WTC11 (cell line): ENCODE data around the gene HRH3. TPM values are rescaled to one million over a fixed set of nuclear protein-coding genes. Genes with fewer than 3 reads are reported as not detected.

ENCODE experiments used
- ATAC-seq: fragments of 200-7000 bp; cut with Tn5 transposase; 2 replicates; pipeline ENCODE4 v1.10.0; 2021; ENCODE audit warnings: mild to moderate bottlenecking, moderate library complexity
- CTCF ChIA-PET: fragments of 300-600 bp; sonication (Branson Sonifier 250); formaldehyde crosslinking; loops from one replicate; lab custom pipeline; 2021; ENCODE audit warnings: antibody characterized with exemption; lab: Charles Lee
- POLR2A ChIA-PET: fragments of 350-600 bp; sonication (Branson Sonifier 250); formaldehyde crosslinking; loops from one replicate; lab custom pipeline; 2021; ENCODE audit warnings: antibody characterized with exemption; lab: Charles Lee
- DNase-seq: peaks from one replicate; pipeline ENCODE4 v3.0.0; 2021; ENCODE audit warnings: low spot score
- H3K27ac Mint-ChIP-seq: 2 replicates; pipeline ENCODE4 v1.8.0; 2021; ENCODE audit warnings: mixed read lengths
- H3K27me3 Mint-ChIP-seq: 2 replicates; pipeline ENCODE4 v1.8.0; 2021; ENCODE audit warnings: low read depth, mild to moderate bottlenecking, moderate library complexity, mixed read lengths
- H3K36me3 Mint-ChIP-seq: 2 replicates; pipeline ENCODE4 v1.8.0; 2021; ENCODE audit warnings: mixed read lengths
- H3K4me1 Mint-ChIP-seq: 2 replicates; pipeline ENCODE4 v1.8.0; 2022; ENCODE audit warnings: mixed read lengths
- H3K4me3 Mint-ChIP-seq: 2 replicates; pipeline ENCODE4 v1.8.0; 2021; ENCODE audit warnings: mild to moderate bottlenecking, moderate library complexity, mixed read lengths
- H3K9me3 Mint-ChIP-seq: 2 replicates; pipeline ENCODE4 v1.8.0; 2021; ENCODE audit warnings: mixed read lengths
- CBFB ChIP-seq: sonication (generic); formaldehyde crosslinking; IDR thresholded peaks from 2 replicates; pipeline ENCODE4 v1.8.1; 2022; ENCODE audit warnings: mild to moderate bottlenecking, low read depth, missing genetic modification reagents
- CREB1 ChIP-seq: sonication (generic); formaldehyde crosslinking; IDR thresholded peaks from 2 replicates; pipeline ENCODE4 v1.8.0; 2023; ENCODE audit warnings: mild to moderate bottlenecking, missing genetic modification reagents
- ESRRA ChIP-seq: sonication (generic); formaldehyde crosslinking; IDR thresholded peaks from 2 replicates; pipeline ENCODE4 v1.8.1; 2022; ENCODE audit warnings: mild to moderate bottlenecking, missing genetic modification reagents, borderline replicate concordance
- GTF2I ChIP-seq: fragments of 250-450 bp; sonication (Bioruptor Pico); conservative IDR thresholded peaks from 2 replicates; pipeline ENCODE4 v1.4.0; 2021; ENCODE audit warnings: mild to moderate bottlenecking
- HMGA2 ChIP-seq: fragments of 250-450 bp; sonication (Bioruptor Pico); IDR thresholded peaks from 2 replicates; pipeline ENCODE4 v1.4.0; 2021; ENCODE audit warnings: mild to moderate bottlenecking, moderate library complexity
- MYBL2 ChIP-seq: sonication (generic); formaldehyde crosslinking; IDR thresholded peaks from 2 replicates; pipeline ENCODE4 v1.8.1; 2023; ENCODE audit warnings: mild to moderate bottlenecking, moderate library complexity, missing genetic modification reagents
- NFYB ChIP-seq: sonication (generic); formaldehyde crosslinking; conservative IDR thresholded peaks from 2 replicates; pipeline ENCODE4 v1.8.0; 2022; ENCODE audit warnings: low read depth, missing genetic modification reagents
- NR1H2 ChIP-seq: sonication (generic); formaldehyde crosslinking; IDR thresholded peaks from 2 replicates; pipeline ENCODE4 v1.9.0; 2021; ENCODE audit warnings: mild to moderate bottlenecking, moderate library complexity, missing genetic modification reagents
- SP1 ChIP-seq: sonication (generic); formaldehyde crosslinking; conservative IDR thresholded peaks from 2 replicates; pipeline ENCODE4 v1.8.1; 2022; ENCODE audit warnings: missing genetic modification reagents
- TEAD1 ChIP-seq: sonication (generic); formaldehyde crosslinking; IDR thresholded peaks from 2 replicates; pipeline ENCODE4 v1.8.0; 2022; ENCODE audit warnings: mild to moderate bottlenecking, missing genetic modification reagents
- ZNF263 ChIP-seq: sonication (generic); formaldehyde crosslinking; IDR thresholded peaks from 2 replicates; pipeline ENCODE4 v1.8.1; 2022; ENCODE audit warnings: low read depth, mild to moderate bottlenecking, moderate library complexity, missing genetic modification reagents
- ZNF317 ChIP-seq: sonication (generic); formaldehyde crosslinking; IDR thresholded peaks from 2 replicates; pipeline ENCODE4 v1.8.1; 2023; ENCODE audit warnings: low read depth, mild to moderate bottlenecking, moderate library complexity, missing genetic modification reagents, borderline replicate concordance
- total RNA-seq: library from RNA; stranded (reverse); gene quantifications from 3 replicates; pipeline ENCODE4 v1.2.3, GENCODE V29; 2021
- TF ChIP-seq, protein P1 (sequence below): fragments of 200-600 bp; IDR thresholded peaks from 2 replicates; pipeline ENCODE4 v1.8.0; 2022; ENCODE audit warnings: antibody characterized with exemption
- TF ChIP-seq, protein P2 (sequence below): sonication (generic); formaldehyde crosslinking; IDR thresholded peaks from 2 replicates; pipeline ENCODE4 v1.8.1; 2022; ENCODE audit warnings: missing genetic modification reagents, borderline replicate concordance
- TF ChIP-seq, protein P3 (sequence below): sonication (generic); formaldehyde crosslinking; IDR thresholded peaks from 2 replicates; pipeline ENCODE4 v1.8.0; 2022; ENCODE audit warnings: mild to moderate bottlenecking, missing genetic modification reagents
- TF ChIP-seq, protein P4 (sequence below): sonication (generic); formaldehyde crosslinking; IDR thresholded peaks from 2 replicates; pipeline ENCODE4 v1.8.0; 2023; ENCODE audit warnings: mild to moderate bottlenecking, missing genetic modification reagents
- TF ChIP-seq, protein P5 (sequence below): sonication (generic); formaldehyde crosslinking; IDR thresholded peaks from 2 replicates; pipeline ENCODE4 v1.8.1; 2022; ENCODE audit warnings: low read depth, mild to moderate bottlenecking, moderate library complexity, missing genetic modification reagents, borderline replicate concordance
- TF ChIP-seq, protein P6 (sequence below): sonication (generic); formaldehyde crosslinking; IDR thresholded peaks from 2 replicates; pipeline ENCODE4 v1.8.0; 2022; ENCODE audit warnings: mild to moderate bottlenecking, missing genetic modification reagents
- TF ChIP-seq, protein P7 (sequence below): sonication (generic); formaldehyde crosslinking; IDR thresholded peaks from 2 replicates; pipeline ENCODE4 v1.8.1; 2022; ENCODE audit warnings: low read depth, missing genetic modification reagents, borderline replicate concordance

HRH3 gene
- total RNA-seq, 1 experiment from 2014 or later = 3.3 TPM

DNA sequence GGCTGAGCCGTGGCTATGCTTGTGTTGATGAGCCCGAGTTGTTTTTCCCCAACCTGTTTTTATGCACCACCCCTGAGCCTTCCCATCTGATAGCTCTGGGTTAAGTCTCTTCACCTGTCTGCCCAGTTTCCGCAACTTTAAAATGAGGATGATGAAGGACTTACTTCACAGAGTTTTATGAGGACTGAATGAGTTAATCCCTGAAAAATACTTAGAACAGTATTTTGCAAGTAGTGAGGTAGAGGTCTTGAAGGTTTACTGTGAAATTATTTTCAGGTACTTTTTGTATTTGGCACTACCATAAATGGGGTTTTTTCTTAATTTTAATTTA is 34.0 kb downstream of the HRH3 start (continued):
- TF ChIP-seq, protein P1, sequence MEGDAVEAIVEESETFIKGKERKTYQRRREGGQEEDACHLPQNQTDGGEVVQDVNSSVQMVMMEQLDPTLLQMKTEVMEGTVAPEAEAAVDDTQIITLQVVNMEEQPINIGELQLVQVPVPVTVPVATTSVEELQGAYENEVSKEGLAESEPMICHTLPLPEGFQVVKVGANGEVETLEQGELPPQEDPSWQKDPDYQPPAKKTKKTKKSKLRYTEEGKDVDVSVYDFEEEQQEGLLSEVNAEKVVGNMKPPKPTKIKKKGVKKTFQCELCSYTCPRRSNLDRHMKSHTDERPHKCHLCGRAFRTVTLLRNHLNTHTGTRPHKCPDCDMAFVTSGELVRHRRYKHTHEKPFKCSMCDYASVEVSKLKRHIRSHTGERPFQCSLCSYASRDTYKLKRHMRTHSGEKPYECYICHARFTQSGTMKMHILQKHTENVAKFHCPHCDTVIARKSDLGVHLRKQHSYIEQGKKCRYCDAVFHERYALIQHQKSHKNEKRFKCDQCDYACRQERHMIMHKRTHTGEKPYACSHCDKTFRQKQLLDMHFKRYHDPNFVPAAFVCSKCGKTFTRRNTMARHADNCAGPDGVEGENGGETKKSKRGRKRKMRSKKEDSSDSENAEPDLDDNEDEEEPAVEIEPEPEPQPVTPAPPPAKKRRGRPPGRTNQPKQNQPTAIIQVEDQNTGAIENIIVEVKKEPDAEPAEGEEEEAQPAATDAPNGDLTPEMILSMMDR = no peak
- TF ChIP-seq CREB1 (no peak), ZNF317 (no peak), TEAD1 (CRISPR knock-in tag) (no peak)
- TF ChIP-seq, protein P2, sequence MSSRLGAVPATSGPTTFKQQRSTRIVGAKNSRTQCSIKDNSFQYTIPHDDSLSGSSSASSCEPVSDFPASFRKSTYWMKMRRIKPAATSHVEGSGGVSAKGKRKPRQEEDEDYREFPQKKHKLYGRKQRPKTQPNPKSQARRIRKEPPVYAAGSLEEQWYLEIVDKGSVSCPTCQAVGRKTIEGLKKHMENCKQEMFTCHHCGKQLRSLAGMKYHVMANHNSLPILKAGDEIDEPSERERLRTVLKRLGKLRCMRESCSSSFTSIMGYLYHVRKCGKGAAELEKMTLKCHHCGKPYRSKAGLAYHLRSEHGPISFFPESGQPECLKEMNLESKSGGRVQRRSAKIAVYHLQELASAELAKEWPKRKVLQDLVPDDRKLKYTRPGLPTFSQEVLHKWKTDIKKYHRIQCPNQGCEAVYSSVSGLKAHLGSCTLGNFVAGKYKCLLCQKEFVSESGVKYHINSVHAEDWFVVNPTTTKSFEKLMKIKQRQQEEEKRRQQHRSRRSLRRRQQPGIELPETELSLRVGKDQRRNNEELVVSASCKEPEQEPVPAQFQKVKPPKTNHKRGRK (CRISPR knock-in tag) = no peak
- TF ChIP-seq, protein P3, sequence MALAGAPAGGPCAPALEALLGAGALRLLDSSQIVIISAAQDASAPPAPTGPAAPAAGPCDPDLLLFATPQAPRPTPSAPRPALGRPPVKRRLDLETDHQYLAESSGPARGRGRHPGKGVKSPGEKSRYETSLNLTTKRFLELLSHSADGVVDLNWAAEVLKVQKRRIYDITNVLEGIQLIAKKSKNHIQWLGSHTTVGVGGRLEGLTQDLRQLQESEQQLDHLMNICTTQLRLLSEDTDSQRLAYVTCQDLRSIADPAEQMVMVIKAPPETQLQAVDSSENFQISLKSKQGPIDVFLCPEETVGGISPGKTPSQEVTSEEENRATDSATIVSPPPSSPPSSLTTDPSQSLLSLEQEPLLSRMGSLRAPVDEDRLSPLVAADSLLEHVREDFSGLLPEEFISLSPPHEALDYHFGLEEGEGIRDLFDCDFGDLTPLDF = no peak
- TF ChIP-seq, all 79 proteins: peak for 0

DNA sequence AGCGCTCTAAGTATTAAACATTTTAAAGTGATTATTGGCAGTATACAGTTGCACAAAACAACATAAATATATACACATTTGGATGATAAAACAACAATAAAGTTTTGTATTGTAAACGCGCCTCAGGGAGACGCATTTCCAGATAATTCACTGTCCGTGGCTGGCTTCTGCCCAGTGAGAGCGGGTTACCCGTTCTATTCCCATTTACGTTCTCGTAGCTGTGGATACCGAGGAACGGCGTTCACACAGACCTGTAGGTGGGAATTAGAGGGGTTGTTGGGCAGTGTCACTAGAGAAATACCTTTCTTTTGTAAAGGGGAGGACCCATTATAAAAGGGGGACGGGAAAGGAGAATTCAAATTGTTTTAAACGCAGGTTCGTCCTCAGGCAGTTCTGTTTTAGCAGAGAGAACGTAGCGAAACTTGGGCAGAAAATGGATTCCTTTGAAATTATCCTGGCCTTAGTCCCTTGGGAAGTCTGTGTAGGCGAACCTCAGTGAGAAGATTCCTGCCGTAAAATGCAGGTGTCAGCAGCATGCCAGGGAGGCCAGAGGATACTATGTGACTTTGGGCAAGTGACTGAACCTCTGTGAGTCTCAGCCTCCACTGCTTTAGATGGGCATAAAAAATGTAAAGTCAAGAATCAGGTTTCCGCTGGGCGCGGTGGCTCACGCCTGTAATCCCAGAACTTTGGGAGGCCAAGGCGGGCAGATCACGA is 36.5 kb downstream of the HRH3 start:
- H3K9me3 Mint-ChIP-seq = no peaks in the 10 kb centered on the region
- H3K27me3 Mint-ChIP-seq = no peaks in the 10 kb centered on the region; the same call in 1 of the 2 replicates
- H3K4me3 Mint-ChIP-seq = peak overlapping the region; percentile 90
- DNase-seq (no peak), ATAC-seq (no peak)
- CTCF ChIA-PET = no interaction called here
- H3K36me3 Mint-ChIP-seq = peaks cover 4% of the 10 kb centered on the region
- POLR2A ChIA-PET = no interaction called here
- peak overlapping the region; percentile 92 for H3K27ac Mint-ChIP-seq
- peaks cover 16% of the 10 kb centered on the region for H3K4me1 Mint-ChIP-seq
- TF ChIP-seq HMGA2 (CRISPR knock-in tag) (no peak), NFYB (CRISPR knock-in tag) (no peak), ZNF263 (CRISPR knock-in tag) (no peak), GTF2I (no peak), MYBL2 (no peak), SP1 (no peak), ESRRA (CRISPR knock-in tag) (no peak), NR1H2 (CRISPR knock-in tag) (no peak), CBFB (CRISPR knock-in tag) (no peak)
- TF ChIP-seq, protein P4, sequence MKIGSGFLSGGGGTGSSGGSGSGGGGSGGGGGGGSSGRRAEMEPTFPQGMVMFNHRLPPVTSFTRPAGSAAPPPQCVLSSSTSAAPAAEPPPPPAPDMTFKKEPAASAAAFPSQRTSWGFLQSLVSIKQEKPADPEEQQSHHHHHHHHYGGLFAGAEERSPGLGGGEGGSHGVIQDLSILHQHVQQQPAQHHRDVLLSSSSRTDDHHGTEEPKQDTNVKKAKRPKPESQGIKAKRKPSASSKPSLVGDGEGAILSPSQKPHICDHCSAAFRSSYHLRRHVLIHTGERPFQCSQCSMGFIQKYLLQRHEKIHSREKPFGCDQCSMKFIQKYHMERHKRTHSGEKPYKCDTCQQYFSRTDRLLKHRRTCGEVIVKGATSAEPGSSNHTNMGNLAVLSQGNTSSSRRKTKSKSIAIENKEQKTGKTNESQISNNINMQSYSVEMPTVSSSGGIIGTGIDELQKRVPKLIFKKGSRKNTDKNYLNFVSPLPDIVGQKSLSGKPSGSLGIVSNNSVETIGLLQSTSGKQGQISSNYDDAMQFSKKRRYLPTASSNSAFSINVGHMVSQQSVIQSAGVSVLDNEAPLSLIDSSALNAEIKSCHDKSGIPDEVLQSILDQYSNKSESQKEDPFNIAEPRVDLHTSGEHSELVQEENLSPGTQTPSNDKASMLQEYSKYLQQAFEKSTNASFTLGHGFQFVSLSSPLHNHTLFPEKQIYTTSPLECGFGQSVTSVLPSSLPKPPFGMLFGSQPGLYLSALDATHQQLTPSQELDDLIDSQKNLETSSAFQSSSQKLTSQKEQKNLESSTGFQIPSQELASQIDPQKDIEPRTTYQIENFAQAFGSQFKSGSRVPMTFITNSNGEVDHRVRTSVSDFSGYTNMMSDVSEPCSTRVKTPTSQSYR (CRISPR knock-in tag) = no peak
- TF ChIP-seq, protein P5, sequence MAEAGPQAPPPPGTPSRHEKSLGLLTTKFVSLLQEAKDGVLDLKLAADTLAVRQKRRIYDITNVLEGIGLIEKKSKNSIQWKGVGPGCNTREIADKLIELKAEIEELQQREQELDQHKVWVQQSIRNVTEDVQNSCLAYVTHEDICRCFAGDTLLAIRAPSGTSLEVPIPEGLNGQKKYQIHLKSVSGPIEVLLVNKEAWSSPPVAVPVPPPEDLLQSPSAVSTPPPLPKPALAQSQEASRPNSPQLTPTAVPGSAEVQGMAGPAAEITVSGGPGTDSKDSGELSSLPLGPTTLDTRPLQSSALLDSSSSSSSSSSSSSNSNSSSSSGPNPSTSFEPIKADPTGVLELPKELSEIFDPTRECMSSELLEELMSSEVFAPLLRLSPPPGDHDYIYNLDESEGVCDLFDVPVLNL (CRISPR knock-in tag) = no peak
- TF ChIP-seq, protein P6, sequence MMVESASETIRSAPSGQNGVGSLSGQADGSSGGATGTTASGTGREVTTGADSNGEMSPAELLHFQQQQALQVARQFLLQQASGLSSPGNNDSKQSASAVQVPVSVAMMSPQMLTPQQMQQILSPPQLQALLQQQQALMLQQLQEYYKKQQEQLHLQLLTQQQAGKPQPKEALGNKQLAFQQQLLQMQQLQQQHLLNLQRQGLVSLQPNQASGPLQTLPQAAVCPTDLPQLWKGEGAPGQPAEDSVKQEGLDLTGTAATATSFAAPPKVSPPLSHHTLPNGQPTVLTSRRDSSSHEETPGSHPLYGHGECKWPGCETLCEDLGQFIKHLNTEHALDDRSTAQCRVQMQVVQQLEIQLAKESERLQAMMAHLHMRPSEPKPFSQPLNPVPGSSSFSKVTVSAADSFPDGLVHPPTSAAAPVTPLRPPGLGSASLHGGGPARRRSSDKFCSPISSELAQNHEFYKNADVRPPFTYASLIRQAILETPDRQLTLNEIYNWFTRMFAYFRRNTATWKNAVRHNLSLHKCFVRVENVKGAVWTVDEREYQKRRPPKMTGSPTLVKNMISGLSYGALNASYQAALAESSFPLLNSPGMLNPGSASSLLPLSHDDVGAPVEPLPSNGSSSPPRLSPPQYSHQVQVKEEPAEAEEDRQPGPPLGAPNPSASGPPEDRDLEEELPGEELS (CRISPR knock-in tag) = no peak
- TF ChIP-seq, protein P7, sequence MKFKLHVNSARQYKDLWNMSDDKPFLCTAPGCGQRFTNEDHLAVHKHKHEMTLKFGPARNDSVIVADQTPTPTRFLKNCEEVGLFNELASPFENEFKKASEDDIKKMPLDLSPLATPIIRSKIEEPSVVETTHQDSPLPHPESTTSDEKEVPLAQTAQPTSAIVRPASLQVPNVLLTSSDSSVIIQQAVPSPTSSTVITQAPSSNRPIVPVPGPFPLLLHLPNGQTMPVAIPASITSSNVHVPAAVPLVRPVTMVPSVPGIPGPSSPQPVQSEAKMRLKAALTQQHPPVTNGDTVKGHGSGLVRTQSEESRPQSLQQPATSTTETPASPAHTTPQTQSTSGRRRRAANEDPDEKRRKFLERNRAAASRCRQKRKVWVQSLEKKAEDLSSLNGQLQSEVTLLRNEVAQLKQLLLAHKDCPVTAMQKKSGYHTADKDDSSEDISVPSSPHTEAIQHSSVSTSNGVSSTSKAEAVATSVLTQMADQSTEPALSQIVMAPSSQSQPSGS = no peak
- TF ChIP-seq, protein P3 = no peak
